Left ventricle myocardium inferior (tissue), 1 donor: ENCODE measurements around the gene HNRNPUL2. TPM values are rescaled to one million over a fixed set of nuclear protein-coding genes. Genes with fewer than 3 reads are reported as not detected.
A peak's percentile ranks its signal among the peaks of the same experiment; 100 is the strongest.

Experiments
- DNase-seq: peaks from one replicate; pipeline ENCODE4 v3.0.0-alpha.2; 2020
- H3K27ac ChIP-seq: fragments of 200-600 bp; replicated peaks from 2 replicates; pipeline ENCODE4 v1.8.0; 2021
- H3K27me3 ChIP-seq: fragments of 200-600 bp; 2 replicates; pipeline ENCODE4 v1.8.0; 2021; ENCODE audit warnings: low read depth
- H3K36me3 ChIP-seq: fragments of 200-600 bp; 2 replicates; pipeline ENCODE4 v1.8.0; 2021
- H3K4me1 ChIP-seq: fragments of 200-600 bp; 2 replicates; pipeline ENCODE4 v1.8.0; 2021
- H3K4me3 ChIP-seq: fragments of 200-600 bp; 2 replicates; pipeline ENCODE4 v1.8.0; 2021; ENCODE audit warnings: mild to moderate bottlenecking, moderate library complexity
- H3K9me3 ChIP-seq: fragments of 200-600 bp; replicated peaks from 2 replicates; pipeline ENCODE4 v1.8.0; 2021
- CTCF ChIP-seq: fragments of 200-600 bp; IDR thresholded peaks from 2 replicates; pipeline ENCODE4 v1.8.0; 2021; ENCODE audit warnings: antibody characterized with exemption, mild to moderate bottlenecking, borderline replicate concordance
- intact Hi-C: fragments of 100-400 bp; cut with micrococcal nuclease; formaldehyde crosslinking; loops from one replicate; pipeline ENCODE4 v1.11.0; 2022
- total RNA-seq: library from RNA; stranded (reverse); fragmentation: NEBNext Ultra II Directional; extraction: Animal tissue kit (Norgen Biotek cat#: 25700); gene quantifications from one replicate; pipeline ENCODE4 v1.2.1, GENCODE V29; 2021
- donor health status: DM: no; HTN: yes; CAD: no; lungs with severe emphysema.

Gene HNRNPUL2
- total RNA-seq, 1 donor from 2014 or later, result 37.6 TPM

- intact Hi-C loops, result loop anchor here (10.0 kb wide), 1 partner anchor 106 kb away; the partner anchor contains the start of genes STX5, TEX54 and WDR74
- Histone ChIP-seq H3K27ac (peak within 1 kb of the TSS; percentile 95), H3K27me3 (no peaks in the 10 kb centered on the region), H3K4me1 (peaks cover 80% of the 10 kb centered on the region), H3K4me3 (peak within 1 kb of the TSS; percentile 91), H3K9me3 (no peaks in the 10 kb centered on the region), H3K36me3 (peaks cover 25% of the 10 kb centered on the region)
- TF ChIP-seq CTCF, result no peak
- peak; percentile 87 for DNase-seq
These were observed 1.1 kb upstream of the HNRNPUL2 start, which contains the start of gene TTC9C for GRCh38 chr11:62728171-62728988. Gene TTC9C, plus strand, starts transcription at chr11:62728486. Its CDS starts 363 bp downstream, at chr11:62728849.

GRCh38 chr11:62727872-62728170, 564 bp upstream of the HNRNPUL2 start:
- peak; percentile 82 for DNase-seq
- H3K36me3 ChIP-seq, result peaks cover 25% of the 10 kb centered on the region
- peaks cover 81% of the 10 kb centered on the region for H3K4me1 ChIP-seq
- no peaks in the 10 kb centered on the region for H3K9me3 ChIP-seq
- peak overlapping the region; percentile 91 for H3K4me3 ChIP-seq
- H3K27ac ChIP-seq, result peak overlapping the region; percentile 95
- TF ChIP-seq CTCF, result no peak
- no peaks in the 10 kb centered on the region for H3K27me3 ChIP-seq
- intact Hi-C loops, result loop anchor here (10.0 kb wide), 1 partner anchor 107 kb away; the partner anchor contains the start of genes STX5, TEX54 and WDR74

GRCh38 chr11:62726915-62727164, 417 bp downstream of the HNRNPUL2 start:
- TF ChIP-seq CTCF, result no peak
- intact Hi-C loops, result loop anchor here (10.0 kb wide), 1 partner anchor 108 kb away; the partner anchor contains the start of genes STX5, TEX54 and WDR74
- DNase-seq, result no peak
- Histone ChIP-seq H3K27me3 (no peaks in the 10 kb centered on the region), H3K4me1 (peaks cover 91% of the 10 kb centered on the region), H3K27ac (peak overlapping the region; percentile 95), H3K36me3 (peaks cover 34% of the 10 kb centered on the region), H3K4me3 (peak overlapping the region; percentile 91), H3K9me3 (no peaks in the 10 kb centered on the region)

GRCh38 chr11:62726156-62726914, 922 bp downstream of the HNRNPUL2 start:
- H3K27ac ChIP-seq, result peak overlapping the region; percentile 95
- DNase-seq, result no peak
- peaks cover 36% of the 10 kb centered on the region for H3K36me3 ChIP-seq
- no peaks in the 10 kb centered on the region for H3K9me3 ChIP-seq
- H3K4me1 ChIP-seq, result peaks cover 90% of the 10 kb centered on the region
- intact Hi-C loops, result loop anchor here (10.0 kb wide), 1 partner anchor 108 kb away; the partner anchor contains the start of genes STX5, TEX54 and WDR74
- TF ChIP-seq CTCF, result no peak
- no peaks in the 10 kb centered on the region for H3K27me3 ChIP-seq
- H3K4me3 ChIP-seq, result peak overlapping the region; percentile 91

GRCh38 chr11:62725646-62726045, 1.6 kb downstream of the HNRNPUL2 start:
- H3K36me3 ChIP-seq, result peaks cover 36% of the 10 kb centered on the region
- H3K9me3 ChIP-seq, result no peaks in the 10 kb centered on the region
- H3K4me3 ChIP-seq, result peak overlapping the region; percentile 91
- no peak for TF ChIP-seq CTCF
- DNase-seq, result no peak
- peaks cover 83% of the 10 kb centered on the region for H3K4me1 ChIP-seq
- no peaks in the 10 kb centered on the region for H3K27me3 ChIP-seq
- intact Hi-C loops, result loop anchor here (10.0 kb wide), 1 partner anchor 109 kb away; the partner anchor contains the start of genes STX5, TEX54 and WDR74
- peak overlapping the region; percentile 95 for H3K27ac ChIP-seq
